OCI-LY3 (cell line): ENCODE results near the gene SPOCK1.

ENCODE experiments used
- CTCF ChIP-seq: fragments of 200-600, 300-600 bp; sonication (generic); IDR thresholded peaks from 2 replicates; pipeline ENCODE4 v1.5.1; 2014; ENCODE audit warnings: antibody characterized with exemption, low read length, low read depth
- EZH2phosphoT487 ChIP-seq: fragments of 200-600 bp; shearing (Covaris generic); IDR thresholded peaks from 2 replicates; pipeline ENCODE4 v1.6.1; 2018; ENCODE audit warnings: antibody characterized with exemption, mixed run types, low read depth

- no peak for TF ChIP-seq CTCF
- TF ChIP-seq EZH2phosphoT487 = no peak
Measured at GRCh38 chr5:137054792-137055191, 444.3 kb downstream of the SPOCK1 start.
